ENCODE data around the gene ENO1.
A peak's percentile ranks its signal among the peaks of the same experiment; 100 is the strongest.

ENO1 gene

DNA sequence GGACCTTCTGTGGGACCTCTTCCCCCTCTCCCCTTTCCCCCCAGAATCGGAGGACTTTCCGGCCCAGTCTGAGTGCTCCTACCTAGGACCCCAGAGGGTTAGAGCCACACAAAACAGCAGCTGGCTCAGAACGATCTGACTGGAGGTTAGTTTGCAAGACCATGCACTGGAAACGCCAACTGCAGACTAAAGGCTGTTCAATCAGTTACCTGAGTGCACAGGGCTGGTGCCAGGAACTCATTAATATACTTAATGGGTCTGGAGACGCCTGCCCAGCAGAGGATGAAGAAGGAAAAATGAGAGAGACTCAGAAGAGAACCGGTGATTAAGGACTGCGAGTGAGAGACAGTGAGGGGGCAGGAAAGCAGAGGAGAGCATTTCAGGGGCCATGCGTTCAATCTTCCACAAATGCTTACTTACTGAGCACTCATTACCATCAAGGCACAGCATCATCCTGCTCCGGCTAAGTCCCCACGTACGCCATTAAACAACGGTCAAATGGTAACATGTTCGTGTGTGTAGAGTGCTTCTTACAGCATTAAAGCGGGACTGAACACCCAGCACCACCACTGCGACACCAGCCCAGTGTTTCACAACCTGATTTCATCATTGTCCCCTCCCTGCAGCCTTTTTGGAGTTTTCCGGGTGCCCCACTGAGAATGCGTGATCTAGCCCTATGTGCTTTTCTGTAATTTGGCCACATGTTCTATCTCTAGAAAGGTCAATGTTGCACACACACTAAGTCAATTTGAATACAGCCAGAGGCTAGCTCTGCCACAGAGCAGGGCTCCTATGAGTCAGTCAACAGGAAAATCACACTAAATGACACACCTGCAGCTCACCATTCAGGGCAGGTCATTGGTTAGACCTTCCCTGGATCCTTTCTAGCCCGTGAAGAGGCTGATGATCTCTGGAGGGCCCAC is 7.6 kb downstream of the ENO1 start:
- DNase-seq (ENCODE audit: low spot score): no peak

DNA sequence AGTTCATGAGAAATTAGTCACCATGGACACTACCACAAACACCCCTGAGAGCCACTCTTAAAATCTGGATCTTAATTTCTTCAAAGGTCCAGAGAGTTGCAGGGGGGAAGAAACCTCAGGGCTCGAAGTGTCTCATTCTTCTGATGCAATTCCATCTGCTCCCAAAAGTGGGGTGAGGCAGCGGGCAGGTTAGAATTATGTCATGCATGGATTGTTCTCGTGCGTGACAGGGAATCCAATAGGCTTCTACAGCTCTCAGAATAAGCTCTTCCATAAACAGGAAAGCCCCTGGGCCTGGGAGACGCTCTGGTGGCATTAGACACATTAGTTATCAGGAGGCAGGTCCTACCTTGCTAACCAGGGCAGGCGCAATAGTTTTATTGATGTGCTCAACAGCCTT is 8.4 kb downstream of the ENO1 start:
- DNase-seq (ENCODE audit: low spot score): no peak

DNA sequence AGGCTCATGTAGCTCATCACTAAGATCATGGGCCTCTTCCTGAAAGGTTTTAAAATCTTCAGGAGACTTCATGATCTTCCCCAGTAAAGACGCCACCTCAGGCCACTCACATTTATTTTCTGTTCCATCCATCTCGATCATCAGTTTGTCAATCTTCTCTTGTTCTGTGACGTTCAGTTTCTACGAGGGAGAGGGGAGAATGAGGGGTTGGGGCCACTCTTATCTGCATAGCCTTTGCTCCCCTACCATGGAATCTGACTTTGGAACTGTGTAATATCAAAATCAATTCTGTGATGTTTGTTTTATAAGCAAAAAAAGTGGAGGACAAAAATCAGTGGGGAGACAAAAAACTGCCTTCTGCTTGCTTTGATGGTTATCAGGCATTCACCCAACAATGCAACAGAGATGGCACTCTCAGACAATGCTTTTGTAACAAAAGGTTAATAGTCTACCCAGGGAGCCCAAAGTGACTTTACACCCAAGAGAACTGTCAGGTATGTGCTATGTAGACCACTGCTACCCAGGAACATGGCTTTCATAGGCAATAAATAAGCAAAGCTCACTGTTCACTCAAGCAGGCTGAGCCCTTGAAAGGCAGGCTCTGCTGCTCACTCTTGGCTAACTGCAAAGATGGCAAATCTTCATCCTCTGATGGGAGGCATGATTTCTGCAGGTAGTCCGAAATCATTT is 10.5 kb downstream of the ENO1 start:
- no peak for DNase-seq (ENCODE audit: low spot score)

DNA sequence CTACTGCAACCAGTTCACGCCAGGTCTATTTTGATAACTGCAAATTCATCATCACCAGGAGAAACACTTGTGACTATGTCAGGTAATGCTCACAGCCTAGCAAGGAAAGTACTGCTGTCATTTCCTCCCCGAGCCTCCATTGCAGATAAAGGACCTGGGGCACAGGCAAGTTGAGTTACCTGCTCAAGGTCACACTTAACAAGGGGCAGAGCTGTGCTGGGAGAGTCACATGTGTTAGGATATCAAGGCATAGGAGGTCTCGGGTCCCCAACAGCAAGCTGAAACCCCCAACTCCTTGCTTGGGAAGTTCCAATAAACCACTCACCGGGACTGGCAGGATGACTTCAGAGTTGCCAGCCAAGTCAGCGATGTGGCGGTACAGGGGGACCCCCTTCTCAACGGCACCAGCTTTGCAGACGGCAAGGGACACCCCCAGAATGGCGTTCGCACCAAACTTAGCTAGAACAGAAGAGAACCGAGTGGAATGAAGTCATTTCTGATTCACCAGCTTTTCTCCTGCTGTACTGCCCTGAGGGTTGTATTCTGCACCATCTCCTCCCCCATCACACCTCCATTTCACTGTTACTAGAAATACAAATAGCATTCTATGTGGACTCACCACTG is 11.6 kb downstream of the ENO1 start:
- DNase-seq (ENCODE audit: low spot score): no peak

DNA sequence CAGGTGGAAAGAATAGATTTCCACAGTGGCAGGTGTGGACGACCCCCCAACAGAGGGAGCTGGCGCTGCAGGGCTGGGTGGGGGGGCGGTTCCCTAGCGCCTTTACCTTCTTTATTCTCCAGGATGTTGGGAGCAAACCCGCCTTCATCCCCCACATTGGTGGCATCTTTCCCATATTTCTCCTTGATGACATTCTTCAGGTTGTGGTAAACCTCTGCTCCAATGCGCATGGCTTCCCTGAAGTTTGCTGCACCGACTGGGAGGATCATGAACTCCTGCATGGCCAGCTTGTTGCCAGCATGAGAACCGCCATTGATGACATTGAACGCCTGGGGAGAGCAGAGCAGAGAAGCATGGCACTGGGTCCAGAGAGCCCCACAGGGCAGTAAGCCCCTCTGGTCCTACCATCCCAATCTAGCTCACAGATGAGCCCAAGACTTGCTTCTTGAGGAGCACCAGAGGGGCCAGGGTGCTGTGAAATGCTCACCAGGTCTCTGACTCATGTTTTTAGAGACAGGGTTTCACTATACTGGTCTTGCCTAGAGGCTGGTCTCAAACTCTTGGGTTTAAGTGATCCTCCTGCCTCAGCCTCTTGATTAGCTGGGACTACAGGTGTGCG is 12.2 kb downstream of the ENO1 start:
- DNase-seq (ENCODE audit: low spot score): no peak

DNA sequence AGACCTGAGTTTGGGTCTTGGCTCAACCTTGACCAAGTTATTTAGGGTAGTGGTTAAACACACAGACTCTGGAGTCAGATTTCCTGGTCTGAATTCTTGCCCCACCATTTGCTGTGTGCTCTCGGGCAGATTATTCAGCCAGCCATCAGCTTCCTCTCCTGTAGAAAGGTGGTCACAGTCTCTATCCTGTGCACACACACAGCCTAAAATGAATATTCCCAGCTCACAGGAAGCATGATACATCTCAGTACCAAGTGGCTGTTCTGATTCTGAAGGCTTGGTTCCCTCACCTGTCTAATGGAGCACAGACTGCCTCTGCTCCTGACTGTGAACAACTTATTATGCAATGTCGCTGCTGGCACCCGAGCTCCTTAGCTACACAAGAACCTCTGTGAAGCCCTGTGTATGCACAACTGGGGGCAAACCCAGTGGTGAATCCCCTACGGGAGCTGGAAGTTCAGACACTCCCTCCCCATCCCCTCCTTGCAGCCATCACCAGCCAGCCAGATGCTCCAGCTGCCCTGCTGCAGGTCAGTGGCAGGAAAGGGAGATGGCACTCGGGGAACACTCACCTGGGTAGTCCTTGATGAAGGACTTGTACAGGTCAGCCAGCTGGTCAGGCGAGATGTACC is 13.7 kb downstream of the ENO1 start:
- DNase-seq (ENCODE audit: low spot score): no peak

DNA sequence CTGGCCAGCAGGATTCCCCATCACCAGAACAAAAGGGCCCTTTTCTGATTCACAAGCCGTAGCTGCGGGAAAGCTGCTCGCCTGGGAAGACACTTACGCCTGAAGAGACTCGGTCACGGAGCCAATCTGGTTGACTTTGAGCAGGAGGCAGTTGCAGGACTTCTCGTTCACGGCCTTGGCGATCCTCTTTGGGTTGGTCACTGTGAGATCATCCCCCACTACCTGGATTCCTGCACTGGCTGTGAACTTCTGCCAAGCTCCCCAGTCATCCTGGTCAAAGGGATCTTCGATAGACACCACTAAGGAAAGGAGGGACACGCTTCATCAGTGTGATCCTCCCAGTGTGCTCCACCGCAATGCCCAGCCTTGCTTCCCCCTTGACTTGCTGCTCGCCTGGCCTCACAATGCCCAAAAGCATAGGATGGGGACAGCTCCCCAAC is 14.7 kb downstream of the ENO1 start:
- DNase-seq (ENCODE audit: low spot score): no peak

DNA sequence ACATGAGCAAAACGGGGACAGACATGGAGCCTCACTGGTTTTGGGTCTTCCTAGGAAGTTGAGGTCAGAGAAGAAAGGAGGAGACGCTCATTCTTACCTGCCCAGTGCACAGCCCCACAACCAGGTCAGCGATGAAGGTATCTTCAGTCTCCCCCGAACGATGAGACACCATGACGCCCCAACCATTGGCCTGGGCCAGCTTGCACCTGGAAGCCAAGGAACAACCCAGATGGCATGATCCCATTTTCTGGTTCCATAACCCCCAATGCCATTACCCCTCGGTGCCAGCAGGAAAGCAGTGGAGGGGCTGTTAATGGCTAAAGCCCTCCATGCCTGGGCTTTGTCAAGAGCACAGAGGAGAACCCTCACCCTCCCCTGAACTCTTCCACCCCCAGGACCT is 15.3 kb downstream of the ENO1 start:
- no peak for DNase-seq (ENCODE audit: low spot score)

DNA sequence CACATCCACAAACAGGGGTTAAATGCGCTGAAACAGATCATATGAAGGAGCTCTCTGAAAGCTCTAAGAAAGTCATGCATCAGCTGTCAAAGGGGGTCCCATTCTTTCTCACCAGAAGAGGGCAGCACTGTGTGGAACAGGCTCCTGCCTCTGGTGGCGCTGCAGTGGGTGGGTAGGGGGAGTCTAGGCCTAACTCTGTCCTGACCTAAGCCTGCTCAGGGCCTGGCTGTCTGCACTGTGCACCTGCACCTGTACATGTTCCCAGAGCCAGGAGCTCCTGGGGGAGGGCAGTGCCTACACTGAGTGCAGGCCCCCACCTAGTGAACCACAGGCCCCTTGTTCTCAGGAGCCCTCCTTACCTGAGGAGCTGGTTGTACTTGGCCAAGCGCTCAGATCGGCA is 16.0 kb downstream of the ENO1 start:
- DNase-seq (ENCODE audit: low spot score): peak; percentile 65

DNA sequence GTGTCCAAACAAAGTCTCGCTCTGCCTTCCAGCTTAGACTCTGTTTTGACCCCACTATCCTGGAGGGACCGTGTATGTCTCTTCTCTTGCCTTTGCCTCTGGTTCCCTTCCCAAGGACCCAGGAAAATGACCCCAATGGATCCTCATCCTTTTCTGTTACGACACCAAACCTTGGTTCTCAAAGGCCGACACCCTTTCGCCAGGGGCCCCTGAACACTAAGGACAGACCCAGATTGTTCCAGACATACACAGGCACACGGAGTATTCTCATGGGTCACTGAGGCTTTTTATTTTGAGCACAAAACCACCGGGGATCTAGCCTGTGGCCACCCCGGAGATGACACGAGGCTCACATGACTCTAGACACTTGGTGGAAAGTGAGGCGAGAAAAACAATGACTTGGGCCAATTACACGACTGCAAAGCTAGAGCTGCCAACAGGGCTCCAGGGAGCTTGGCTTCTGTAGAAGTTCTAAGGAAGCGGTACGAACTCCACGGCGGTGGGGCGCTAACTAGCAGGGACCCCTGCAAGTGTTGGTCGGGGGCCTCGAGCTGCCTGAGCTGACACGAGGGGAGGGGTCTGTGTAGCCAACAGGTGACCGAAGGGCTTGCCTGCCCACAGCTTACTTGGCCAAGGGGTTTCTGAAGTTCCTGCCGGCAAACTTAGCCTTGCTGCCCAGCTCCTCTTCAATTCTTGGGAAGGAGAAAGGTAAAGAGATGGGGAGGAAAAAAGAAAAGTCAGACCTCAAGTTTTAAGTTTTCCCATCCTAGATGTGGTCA is 17.6 kb downstream of the ENO1 start:
- DNase-seq (ENCODE audit: low spot score): no peak

DNA sequence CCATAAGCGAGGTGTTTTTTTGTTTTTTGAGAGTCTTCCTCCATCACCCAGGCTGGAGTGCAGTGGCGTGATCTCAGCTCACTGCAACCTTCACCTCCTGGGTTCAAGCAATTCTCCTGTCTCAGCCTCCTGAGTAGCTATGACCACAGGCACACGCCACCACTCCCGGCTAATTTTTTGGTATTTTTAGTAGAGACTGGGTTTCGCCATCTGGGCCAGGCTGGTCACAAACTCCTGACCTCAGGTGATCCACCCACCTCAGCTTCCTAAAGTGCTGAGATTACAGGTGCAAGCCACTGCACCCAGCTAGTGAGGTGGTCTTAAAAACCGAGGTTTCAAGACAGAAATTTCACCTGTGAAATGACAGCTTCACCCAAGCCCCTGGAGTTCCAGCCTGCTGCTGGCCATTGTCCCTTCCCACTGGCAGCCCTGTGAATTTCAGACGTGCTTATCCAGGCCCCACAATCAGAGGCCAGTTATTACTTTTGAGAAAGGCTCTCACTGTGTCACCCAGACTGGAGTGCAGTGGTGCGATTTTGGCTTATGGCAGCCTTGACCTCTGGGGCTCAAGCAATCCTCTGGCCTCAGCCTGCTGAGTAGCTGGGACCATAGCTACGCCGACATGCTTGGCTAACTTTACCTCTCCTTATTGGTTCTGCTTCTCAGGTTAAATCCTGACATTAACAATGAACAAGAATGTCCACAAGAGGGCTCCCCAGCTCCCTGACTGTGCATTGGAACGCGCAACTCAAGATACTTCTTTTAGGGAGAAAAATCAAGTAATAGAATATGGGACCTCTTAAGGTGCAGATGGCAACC is 19.4 kb downstream of the ENO1 start:
- DNase-seq (ENCODE audit: low spot score): peak; percentile 82

DNA sequence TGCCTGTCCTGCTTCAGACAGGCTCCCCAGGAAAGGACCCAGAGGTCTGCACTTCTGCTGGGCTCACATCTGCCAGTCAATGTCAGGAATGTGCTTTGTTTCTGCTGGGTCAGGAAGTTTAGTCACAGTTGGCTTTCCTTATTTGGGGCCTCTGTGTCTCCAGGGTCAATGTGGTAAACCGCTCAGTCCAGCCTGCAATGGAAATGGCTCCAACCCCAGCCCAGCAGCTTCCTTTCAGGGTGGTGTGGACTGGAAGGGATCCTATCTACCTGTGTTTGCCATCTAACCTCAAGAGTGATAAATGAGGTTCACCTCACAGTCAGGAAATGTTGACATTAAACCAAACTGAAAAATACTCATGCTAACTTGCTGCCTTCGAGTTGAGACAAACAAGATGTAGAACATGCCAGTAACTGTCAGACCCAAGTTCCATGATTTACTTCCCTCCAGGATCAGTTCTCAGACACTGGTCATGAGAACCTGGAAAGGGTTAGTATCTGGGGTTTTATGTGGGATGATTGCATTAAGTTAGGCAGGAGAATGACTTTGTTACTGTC is 20.3 kb downstream of the ENO1 start:
- DNase-seq (ENCODE audit: low spot score): no peak

DNA sequence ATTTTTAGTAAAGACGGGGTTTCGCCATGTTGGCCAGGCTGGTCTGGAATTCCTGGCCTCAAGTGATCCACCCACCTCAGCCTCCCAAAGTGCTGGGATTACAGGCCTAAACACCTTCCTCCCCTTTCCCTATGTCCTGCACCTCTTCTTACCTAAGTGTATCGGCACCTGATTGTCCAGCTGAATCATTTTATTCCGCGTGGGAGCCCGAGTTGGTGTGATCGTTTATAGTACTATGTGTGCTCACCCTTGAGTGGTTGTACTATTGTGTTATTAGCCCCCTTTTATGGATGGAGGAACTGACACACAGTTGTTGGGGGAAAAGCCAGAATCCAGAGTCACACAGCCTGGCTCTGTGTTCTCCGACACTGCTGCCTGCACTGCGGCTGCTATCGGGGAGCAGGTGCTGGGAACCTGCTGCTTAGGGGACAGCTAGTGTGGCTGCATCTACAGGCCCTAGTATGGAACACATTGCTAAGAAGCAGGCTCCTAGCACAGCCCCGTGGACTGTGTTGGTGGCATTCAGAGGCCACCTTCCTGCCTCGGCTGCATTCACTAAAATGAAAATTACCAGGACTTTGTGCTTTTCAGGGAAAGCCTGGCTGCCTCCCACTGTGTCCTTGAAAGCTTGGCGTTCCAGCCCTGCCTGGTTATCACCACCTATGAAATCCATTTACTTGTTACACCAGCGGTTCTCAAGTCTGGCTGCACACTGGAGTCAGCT is 21.6 kb downstream of the ENO1 start:
- no peak for DNase-seq (ENCODE audit: low spot score)

DNA sequence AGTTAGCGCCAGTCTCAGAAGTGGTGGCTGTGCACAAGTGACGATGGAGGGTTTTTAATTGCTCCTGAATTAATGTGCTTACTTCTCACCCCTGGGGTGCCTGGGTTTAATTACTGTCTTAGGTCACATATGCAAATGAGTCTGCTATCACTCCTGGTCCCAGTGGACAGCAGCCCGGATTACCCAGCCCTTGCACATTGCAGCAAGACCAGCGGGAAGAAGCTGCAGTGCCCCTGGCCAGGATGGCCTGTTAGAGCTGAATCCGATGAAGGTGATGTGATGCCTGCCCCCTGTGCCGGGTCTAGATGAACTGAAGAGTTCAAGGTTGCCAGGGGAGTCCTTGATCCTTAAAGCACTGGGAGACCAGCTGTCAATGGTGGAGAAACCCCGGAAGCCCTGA is 24.2 kb downstream of the ENO1 start:
- DNase-seq (ENCODE audit: low spot score): no peak

DNA sequence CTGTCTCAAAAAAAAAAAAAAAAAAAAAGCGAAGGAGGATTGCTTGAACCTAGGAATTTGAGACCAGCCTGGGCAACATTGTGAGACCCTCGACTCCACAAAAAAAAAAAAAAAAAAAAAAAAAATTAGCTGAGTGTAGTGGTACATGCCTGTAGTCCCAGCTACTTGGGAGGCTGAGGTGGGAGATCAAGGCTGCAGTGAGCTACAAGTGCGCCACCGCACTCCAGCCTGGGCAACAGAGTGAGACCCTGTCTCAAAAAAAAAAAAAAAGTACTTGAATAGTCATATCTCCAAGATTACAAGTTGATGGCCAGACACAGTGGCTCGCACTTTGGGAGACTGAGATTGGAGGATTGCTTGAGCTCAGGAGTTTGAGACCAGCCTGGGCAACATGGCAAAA is 27.4 kb downstream of the ENO1 start:
- DNase-seq (ENCODE audit: low spot score): no peak

DNA sequence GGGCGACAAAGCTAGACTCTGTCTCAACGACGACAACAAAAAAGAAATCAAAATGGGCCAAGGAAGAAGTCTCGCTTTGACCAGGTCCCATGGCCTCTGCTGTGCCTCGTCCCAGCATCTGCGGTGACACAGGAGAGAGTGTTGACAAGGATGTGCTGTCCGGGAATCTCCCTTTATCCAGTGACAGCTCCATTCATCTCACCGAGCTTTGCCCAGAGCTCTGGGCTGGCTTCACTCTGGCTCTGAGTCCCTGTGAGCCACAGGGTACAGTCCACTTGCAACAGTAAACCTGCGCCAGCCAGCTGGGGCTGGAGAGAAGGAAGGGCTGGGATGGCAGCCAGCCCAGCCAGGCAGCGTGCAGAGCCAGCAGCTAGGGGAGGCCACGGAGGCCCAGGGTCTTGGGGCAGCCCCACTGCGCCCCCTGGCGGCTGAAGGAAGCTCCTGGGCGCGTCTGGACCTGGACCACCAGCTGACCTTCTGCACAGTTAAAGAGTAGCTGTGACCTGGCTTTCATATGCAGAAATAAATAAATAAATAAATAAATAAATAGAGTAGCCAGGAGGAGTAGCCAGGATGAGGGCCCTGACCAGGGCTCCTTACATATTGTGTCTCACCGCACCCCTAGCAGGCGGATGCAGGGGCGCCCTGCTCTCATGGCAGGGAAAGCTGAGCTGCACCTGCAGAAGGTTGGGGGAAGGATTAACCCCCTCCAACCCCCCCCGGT is 29.7 kb downstream of the ENO1 start:
- DNase-seq (ENCODE audit: low spot score): peak; percentile 93

DNA sequence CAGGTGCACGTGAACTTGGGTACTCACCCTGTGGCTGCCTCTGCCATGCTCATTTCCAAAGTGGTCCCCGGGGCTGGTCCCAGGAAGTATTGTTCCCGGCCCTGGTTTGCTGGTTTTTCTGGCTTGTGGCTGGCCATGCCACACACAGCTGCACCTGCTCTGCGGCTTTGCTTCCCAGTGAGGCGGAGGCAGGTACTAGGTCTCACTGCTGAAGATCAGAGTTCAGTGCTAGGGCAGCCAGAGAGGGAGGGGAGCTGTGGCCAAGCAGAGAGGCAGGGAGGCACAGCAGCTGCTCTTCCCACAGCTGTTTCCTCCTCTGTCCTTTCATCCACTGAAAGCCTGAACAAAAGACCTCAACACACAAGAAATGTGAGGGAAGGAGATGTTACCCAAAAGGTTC is 30.5 kb downstream of the ENO1 start:
- DNase-seq (ENCODE audit: low spot score): no peak

DNA sequence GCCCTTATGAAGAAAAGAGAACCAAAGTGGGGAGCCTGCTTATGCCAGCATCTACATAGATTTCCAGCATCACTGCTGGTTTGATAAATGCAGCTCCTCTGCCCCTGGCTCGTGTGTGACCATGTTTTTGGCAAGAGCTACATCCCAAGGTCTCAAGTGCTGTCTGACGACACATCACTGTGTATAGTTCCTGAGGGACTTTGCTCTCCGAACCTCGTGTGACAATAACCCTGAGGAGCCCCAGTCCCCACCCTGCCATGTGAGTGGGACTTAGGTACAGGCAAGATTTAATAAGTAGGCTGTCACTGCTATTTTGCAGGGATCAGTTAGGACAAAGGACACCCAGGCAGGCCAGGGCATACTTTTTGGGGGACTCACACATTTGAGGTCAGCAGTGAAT is 32.2 kb downstream of the ENO1 start:
- no peak for DNase-seq (ENCODE audit: low spot score)

All from cerebellar cortex (tissue), 1 donor.